TTC549 (cell line): ENCODE results near the gene PSG11.
"Not testable (repeated sequence)": the region's sequence is repeated elsewhere in the genome, so short reads cannot be mapped to it uniquely, and the experiment has no call there.

Experiments
- FAIRE-seq: peaks from 2 replicates; lab custom pipeline; 2012; peaks lifted over from hg19 to GRCh38; lab: Jason Lieb, UNC

Gene PSG11

GRCh38 chr19:43026369-43026768 is at the start of gene PSG11:
PSG11 (minus strand) TSS chr19:43026469; CDS start chr19:43026372, 97 bp downstream.
- FAIRE-seq: not testable (repeated sequence)

- FAIRE-seq: not testable (repeated sequence)
These were observed 36.1 kb upstream of the PSG11 start for GRCh38 chr19:43062418-43062817.

DNA sequence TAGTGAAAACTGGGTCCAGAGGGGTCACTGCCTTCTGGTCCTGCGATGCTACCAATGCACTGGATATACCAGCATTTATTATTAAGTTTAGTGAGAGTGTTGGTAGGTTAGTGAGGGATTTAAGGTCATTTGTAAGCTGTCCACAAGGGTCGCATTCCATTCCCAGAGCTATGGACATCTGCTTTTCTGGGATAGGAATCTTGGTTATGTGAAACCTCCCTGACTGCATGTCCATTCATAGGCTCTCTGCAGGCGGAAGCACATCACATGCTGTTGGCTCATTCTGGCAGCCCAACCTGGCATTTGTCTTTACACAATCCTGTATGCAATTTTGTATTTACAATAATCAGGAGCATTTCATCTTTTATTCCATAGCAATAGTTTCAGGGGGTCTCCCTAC is 35.1 kb upstream of the PSG11 start:
- not testable (repeated sequence) for FAIRE-seq

DNA sequence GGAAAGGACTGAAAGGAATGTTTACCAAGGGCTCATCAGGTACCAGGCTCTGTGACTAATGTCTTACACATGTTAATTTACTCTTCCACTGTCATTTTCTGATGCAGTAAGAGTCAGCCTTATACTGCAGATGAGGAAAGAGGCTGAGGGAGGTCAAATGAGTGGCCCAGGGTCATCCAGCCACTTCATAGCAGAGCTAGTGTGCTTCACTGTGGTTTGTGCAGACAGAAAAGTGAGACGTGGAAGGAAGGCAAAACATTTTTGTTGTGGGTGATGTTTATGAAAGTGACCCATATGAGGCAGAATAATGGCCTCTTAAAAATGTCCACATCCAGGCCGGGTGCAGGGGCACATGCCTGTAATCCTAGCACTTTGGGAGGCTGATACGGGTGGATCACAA is 34.0 kb upstream of the PSG11 start:
- FAIRE-seq: not testable (repeated sequence)

GRCh38 chr19:43059482-43059881 is 33.2 kb upstream of the PSG11 start:
- FAIRE-seq: not testable (repeated sequence)

DNA sequence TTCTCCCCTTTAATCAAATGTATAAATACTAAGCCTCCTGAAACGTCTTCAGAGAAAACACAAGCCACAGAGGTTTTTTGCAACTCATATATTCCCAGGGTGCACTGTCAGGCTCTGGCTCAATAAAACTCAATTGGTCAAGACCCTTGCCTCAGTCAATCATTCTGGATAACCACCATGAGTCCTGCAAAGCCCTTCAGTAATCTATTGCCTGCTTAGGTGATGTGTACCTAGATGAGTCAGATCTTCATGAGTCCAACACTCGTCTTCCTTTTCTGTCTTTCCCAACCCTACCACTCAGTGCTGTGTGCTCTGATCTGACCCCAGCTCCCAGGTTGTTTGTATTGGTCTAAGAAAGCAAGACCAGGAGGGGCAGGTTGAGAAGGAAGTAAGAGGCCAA is 32.2 kb upstream of the PSG11 start:
- FAIRE-seq: not testable (repeated sequence)

DNA sequence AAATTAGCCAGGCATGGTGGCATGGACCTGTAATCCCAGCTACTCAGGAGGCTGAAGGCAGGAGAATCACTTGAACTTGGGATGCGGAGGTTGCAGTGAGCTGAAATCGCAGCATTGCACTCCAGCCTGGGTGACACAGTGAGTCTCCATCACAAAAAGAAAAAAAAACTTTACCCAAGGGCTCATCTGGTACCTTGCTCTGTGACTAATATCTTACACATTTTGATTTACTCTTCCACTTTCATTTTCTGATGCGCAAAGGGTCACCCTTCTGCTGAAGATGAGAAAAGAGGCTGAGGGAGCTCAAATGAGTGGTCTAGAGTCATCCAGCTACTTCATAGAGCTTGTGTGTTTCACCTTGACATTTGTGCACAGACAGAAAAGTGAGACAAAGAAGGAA is 21.7 kb upstream of the PSG11 start:
- not testable (repeated sequence) for FAIRE-seq

DNA sequence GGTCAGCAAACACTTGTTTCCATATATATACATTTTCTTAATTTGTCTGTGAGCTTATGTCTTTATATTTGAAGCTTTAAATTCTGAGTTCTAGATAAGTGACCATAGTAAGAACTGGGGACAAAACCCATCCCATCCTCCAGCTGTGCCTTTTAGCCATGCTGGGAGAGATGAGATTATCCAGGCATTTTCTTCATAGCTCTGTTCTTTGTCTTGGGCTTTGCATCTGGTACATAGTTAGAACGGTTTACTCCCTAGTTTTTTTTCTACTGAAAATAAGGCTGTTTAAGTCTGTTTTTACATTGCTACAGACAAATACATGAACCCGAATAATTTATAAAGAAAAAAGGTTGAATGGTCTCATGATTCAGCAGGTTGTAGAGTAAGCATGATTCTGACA is 20.3 kb upstream of the PSG11 start:
- FAIRE-seq: not testable (repeated sequence)

GRCh38 chr19:43043492-43044180 is 17.4 kb upstream of the PSG11 start:
- not testable (repeated sequence) for FAIRE-seq

GRCh38 chr19:43031645-43032044 is 5.4 kb upstream of the PSG11 start:
- not testable (repeated sequence) for FAIRE-seq

- no peak for FAIRE-seq
These were observed 2.6 kb upstream of the PSG11 start for GRCh38 chr19:43028866-43029265.

DNA sequence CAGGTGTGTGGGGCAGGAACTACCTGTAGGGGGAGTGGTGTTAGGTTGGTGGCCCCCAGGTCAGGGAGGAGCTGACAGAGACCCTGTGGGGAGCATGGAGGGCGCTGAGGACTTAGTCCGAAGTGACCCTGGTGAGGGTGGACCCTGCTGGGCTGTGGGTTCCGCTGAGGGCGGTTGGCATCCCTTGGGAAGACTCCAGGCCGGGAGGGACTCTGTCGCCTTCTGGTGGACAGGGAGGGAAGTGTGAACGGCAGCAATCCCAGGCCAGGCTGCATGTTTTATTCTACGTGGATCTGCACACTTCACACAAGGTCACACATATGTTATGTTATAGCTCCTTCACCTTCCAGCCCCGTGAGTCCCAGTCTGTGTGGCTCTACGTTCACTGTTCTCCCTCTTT is 1.7 kb upstream of the PSG11 start:
- FAIRE-seq: not testable (repeated sequence)

- FAIRE-seq: not testable (repeated sequence)
These were observed 792 bp upstream of the PSG11 start for GRCh38 chr19:43027061-43027460.

GRCh38 chr19:43022098-43022497 is 4.2 kb downstream of the PSG11 start:
- not testable (repeated sequence) for FAIRE-seq

DNA sequence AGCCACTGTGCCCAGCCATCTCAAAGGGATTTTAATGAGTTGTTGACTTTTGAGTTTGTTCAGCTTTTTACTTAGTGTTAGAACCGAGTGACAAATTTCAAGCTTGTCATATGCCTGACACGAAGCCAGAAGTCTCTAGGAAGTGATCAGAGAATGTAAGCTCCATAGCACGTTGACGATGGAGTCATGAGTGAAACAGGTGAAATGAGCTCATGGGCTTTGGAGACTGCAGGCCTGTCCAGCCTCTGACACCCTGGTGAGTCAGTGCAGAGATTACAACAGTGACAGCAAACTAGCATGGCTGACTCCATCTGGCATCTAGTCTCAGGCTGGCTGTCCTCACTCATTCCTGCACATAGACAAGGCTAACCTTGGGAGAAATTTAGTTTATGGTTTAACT is 4.6 kb downstream of the PSG11 start:
- FAIRE-seq: not testable (repeated sequence)

GRCh38 chr19:43019588-43019987 is 6.7 kb downstream of the PSG11 start:
- FAIRE-seq: not testable (repeated sequence)

GRCh38 chr19:43005841-43006240 is 20.4 kb downstream of the PSG11 start:
- not testable (repeated sequence) for FAIRE-seq

DNA sequence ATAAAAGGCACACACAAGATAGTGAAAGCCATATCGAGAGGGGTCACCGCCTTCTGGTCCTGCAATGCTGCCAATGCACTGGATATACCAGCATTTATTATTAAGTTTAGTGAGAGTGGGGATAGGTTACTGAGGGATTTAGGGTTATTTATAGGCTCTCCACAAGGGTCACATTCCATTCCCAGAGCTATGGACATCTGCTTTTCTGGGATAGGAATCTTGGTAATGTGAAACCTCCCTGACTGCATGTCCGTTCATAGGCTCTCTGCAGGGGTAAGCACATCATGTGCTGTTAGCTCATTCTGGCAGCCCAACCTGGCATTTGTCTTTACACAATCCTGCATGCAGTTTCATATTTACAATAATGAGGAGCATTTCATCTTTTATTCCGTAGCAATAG is 21.4 kb downstream of the PSG11 start:
- not testable (repeated sequence) for FAIRE-seq

DNA sequence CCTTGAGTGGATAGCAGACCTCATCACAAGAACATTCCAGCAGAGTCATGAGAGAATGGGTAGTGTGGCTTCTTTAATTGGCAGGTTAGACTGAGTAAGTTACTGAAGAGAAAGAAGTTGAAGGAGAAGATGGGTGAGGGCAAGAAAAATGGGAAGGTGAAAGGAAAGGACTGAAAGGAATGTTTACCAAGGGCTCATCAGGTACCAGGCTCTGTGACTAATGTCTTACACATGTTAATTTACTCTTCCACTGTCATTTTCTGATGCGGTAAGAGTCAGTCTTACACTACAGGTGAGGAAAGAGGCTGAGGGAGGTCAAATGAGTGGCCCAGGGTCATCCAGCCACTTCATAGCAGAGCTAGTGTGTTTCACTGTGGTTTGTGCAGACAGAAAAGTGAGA is 22.6 kb downstream of the PSG11 start:
- FAIRE-seq: not testable (repeated sequence)

- FAIRE-seq: not testable (repeated sequence)
These were observed 23.3 kb downstream of the PSG11 start for GRCh38 chr19:43002948-43003347.

GRCh38 chr19:42996161-42996560 is 30.1 kb downstream of the PSG11 start:
- FAIRE-seq: not testable (repeated sequence)

DNA sequence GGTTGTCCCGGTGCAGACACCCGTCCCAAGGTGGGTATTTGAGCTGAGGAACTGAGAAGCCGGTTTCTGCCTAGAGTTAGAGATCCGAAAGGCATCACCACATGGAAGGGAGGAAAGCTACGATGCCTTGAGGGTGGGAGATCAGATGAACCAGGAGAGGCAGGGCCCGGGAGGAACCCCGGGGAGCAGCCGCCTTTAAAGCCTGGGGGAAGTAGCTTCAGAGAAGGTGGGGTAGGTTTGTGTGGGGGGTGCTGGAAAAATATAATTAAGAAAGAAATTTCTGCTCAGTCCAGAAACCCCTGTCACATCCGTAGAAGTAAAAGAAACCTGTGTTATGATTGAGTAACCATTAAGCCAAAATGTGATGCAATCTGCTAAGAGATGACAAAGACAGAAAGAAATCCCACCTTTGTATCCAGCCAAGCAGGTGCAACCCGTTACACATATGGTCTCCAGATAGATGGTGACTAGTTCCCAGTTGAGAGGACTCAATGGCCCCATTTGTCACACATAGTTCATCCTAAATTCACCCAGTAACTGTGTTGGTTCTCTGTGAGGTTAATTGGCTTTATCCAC is 34.2 kb downstream of the PSG11 start:
- FAIRE-seq: not testable (repeated sequence)

GRCh38 chr19:42989851-42990250 is 36.4 kb downstream of the PSG11 start:
- FAIRE-seq: no peak

DNA sequence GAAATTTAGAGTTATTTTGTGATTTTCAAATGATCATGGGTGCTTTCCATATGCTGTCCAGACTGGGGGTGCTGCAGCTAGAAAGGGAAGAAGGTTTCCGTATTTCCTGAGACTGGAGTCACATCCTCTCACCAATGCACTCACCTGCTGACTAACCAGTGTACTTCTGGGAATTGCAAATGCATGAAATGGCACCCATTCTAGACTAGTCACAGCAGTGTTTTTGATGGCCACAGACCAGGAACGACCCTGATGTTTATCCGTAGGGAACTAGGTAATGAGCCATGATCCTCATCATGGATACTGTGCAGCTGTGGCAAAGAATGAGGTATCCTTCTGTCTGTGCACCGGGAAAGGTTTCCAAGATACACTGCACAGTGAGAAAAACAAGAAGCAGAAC is 37.1 kb downstream of the PSG11 start:
- FAIRE-seq: not testable (repeated sequence)
